NCI-H345 treated with DMSO at 0.1 percent for 48 hours (cell line): ENCODE data around the gene PDLIM7.

Source experiments
- DNase-seq: peaks from one replicate; lab custom pipeline; 2025; ENCODE audit not compliant: unreplicated experiment; lab: John Stamatoyannopoulos, UW

The PDLIM7 gene

DNA sequence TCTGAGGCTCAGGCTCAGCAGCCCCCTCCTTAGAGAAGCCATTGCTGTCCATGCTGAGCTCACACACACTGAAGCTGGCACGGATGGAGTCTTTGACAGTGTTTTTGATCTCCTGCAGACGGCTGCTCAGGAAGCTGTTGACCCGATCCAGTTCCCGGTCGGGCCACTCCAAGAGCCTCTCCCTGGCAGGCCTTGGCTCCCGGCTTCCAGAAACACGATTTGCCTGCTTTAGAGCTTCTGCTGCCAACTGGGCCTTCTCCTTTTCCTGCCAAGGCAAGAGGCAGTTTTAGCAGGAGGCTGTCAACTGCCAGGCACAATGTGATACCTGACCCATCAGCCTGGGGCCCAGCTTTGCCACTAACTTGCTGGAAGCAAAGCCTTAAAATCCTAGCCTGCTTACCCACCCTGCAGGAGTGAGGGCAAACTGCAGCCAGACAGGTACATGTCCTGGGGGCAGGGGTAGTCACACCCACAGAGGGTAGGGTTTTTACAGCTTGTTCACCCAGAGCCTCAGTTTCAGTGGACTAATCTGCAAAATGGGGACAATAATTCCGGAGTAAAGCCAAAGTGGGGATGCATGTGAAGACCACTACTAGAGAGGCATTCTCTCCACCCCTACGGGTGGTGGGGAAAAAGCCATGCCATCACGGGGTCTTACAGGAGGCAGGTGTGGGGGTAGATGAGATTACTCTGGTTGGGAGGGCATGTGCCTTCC is 27.7 kb upstream of the PDLIM7 start:
- DNase-seq = no peak

DNA sequence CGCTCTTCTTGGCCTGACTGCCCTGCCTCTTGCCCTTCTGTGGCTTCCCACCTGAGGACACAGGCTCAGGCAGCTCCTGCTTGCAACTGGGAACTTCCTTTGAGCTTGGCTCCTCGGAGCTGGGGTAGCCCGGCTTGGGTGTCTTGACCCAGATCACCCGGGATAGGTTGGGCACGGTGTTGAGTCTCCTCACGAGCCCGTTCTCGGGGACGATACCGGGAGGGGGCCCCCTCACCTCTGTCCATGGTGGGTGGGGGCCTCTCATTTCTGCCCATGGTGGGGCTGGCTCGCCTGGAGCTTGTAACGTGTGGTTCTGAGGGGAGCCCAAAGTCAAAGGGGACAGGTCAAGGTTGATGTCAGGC is 27.1 kb upstream of the PDLIM7 start:
- DNase-seq = no peak

DNA sequence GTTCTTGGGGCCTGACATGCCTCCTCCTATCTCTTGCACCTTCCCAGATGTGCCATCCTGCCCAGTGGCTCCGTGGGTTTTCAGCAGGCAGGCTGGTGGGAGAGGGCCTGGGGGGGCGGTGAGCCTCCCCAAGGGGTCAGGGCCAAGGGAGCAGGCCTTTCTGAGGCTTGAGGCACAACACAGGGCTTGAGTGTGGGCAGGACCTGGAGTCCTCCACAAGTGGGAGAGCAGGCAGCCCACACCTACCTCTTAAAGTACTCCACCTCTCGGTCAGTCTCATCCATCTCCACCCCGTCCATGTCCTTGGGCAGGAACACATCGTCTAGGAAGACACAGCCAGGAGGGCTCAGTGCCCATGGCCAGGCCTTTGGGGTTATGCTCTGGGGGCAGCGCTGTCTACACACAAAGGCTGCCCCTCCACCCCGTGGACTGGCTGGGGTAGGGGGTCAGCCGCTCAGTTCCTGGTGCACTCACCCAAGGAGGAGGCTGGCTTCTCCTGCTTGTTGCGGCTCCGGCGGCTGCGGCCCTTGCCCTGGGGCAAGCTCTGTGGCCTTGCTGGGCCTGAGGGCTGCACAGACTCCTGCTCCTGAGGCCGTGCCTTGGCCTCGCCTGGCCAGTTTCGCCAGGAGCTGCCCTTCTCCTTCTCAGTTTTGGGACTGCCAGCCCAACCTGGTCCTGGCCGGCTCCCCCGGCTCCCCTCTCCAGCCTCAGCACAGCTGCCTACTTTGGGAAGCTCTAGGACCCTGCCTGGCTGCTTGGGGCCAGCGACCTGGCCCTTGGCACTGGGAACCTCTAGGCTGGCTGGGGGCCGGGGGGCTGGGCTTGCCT is 26.5 kb upstream of the PDLIM7 start:
- DNase-seq = no peak

DNA sequence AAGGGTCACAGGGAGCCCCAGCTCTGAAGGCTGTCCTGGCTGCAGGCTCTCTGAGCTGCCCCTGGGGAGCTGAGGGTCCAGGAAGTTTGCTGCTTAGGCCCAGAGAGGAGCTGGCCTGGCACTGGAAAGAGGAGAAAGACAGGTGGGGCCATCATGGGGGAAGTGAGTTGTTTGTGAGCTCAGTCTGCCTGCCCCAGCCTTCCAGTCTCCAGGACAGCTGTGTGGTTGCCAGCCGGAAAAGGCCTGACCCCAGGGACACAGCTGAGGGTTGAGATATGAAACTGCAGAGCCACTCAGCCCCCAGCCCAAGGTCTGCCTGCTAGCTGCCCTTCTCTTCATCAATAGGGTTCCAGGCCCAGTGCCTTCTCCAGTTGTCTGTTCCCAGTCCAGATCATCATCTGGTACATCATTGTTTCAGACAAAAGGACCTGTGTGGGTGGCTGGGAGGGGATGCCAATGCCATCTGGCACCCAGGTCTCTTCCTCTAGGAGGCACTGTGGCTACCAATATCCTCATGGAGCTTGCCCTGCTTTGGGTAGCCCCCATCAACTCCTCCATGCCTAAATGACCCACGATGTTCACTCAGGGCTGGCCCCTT is 23.6 kb upstream of the PDLIM7 start:
- no peak for DNase-seq

DNA sequence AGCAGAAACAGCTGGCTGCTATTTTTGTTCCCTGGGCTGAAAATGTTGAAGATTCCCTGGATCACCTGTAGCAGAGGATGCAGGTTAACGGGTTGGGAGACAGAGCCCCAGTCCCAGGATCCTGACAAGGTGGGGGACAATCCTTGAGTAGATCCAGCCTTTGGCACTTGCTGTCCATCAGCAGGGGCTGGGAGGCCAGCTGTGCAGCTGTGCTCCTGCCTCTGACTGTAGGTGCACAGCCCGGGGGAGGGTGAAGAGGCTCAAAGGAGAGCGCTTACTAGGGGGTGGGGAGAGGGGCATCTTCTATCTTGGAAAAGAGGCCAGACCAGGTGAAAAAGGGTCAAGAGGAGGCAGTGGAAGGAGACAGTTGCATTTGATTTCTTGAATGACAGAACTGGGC is 22.9 kb upstream of the PDLIM7 start:
- no peak for DNase-seq

DNA sequence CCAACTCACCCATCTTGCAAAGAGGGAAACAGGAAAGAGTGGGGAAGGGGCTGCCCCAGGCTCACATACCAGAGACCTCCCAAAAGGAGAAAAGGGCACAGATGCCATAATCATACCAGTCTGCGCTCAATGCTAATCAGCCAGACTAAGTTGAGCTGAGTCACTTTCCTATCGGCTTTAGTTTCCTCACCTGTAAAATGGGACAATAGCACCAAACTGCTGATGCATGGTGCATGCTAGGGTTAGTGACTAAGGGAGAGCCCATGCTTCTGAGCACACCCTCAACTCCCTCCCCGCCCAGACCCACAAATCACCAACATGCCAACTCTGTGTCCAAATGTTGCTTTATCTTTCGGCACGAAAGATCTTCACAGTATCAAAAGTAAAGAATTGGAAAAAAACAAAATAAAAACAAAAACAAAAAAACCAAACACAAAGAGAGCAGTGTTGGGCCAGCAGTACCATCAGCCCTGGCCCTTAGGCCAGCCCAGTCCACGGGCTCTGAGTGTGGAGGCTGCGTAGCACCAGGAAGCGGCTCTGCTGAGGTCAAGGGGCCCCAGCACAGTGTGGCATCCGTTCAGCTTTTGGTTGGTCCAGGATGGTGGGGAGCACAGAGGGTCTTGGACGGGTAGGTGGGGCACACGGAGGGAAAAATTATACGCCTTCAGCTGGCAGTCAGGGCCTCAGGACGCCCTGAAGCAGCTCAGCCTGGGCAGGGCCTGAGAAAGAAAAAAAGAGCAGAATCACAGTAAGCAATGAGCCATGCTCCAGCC is 22.2 kb upstream of the PDLIM7 start:
- no peak for DNase-seq

DNA sequence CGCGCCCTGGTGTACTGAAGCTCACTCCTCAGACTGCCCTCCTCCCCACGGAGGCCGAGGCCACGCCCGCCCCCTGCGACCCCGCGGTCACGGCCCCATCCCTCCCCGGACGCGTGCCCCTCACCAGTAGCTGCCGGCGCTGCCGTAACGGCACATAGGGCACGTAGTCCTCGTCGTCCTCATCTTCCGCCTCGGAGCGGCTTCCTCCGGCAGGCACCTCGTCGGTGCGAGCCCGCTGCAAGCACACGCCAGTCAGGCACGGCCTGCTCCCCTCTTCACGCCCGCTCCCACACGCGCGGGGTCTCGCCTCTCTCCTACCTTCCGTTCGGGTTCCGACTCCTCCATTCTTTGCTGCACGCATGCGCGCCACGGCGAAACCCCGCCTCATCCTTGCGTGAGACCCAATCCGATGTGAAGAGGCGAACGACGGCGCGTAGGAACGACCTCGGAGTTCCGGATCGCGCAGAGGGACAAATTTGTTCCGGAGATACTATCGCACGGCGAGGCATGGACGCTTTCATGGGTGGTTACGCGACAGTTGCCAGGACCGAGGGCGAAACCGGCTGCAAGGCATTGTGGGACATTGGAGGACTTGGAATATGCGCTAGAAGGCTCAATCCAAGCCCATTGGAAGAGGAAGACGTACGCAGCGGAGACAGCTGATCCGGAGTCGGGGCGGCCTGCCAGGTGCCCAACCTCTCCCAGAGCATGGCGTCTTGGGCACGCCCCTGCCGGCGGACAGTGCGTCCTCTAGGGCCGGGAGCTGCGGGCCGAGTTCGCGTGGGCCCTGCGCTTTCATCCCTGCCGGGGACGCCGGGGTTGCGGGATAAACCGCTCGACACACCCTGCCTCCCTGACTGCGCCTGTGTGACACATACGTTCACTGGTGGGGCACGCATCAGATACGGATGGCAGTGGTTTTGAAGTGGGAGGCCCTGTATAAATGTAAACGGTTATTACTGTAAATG is 19.5 kb upstream of the PDLIM7 start, which contains the start of gene DDX41:
Gene DDX41, minus strand, starts transcription at position 361 of the 968 bp plus-strand sequence. Its CDS starts 16 bp downstream, at position 345.
- peak; percentile 96 for DNase-seq

DNA sequence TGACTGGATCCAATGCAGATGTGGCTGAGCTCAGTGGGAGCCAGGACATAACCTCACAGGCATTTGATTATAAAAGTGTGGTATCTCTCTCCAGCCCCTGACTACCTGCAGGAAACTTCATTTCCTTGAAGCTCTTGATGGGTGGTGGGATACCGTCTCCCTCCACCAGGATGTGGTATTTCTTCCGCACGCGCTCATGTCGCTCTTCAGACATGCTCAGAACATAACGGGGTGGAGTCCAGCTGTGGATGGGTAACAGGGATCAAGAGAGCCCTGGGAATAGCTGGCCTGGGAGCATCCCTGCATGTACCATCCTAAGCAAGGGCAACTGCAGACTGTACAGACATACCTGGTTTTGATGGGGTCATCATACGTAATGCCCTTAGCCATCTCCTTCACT is 18.2 kb upstream of the PDLIM7 start:
- no peak for DNase-seq

DNA sequence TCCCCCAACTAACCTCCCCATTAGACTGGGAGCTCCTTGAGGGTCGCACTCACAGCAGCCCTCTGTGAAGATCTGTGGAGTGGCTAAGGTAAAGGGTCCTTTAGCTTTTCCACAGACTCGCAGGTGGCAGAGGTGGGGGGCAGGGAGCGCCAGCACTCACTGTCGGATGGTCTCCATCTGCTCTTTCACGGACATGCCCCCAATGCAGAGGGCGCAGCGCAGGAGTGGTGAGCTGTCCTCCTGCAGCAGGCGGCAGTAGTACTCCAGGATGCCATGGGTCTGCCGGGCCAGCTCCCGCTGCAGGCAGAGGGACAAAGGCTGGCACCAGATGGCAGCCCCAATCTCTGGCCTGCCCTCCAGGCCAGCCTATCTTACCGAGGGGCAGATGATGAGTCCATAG is 17.1 kb upstream of the PDLIM7 start:
- no peak for DNase-seq

DNA sequence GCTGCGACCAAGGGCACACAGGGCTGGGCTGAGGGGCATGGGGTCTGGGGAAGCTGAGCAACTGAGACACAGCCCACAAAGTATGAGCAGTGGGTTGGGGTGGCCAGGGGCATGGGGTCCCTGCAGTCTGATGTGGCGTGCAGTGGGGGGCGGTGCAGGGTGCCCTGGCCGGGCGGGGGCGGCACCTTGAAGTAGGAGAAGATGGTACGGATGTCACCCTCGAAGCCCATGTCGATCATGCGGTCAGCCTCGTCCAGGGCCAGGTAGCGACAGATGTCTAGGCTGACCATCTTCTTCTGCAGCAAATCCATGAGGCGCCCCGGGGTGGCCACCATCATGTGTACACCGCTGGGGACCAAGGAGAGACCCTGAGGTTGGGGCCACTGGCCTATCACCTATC is 16.1 kb upstream of the PDLIM7 start:
- DNase-seq = no peak

DNA sequence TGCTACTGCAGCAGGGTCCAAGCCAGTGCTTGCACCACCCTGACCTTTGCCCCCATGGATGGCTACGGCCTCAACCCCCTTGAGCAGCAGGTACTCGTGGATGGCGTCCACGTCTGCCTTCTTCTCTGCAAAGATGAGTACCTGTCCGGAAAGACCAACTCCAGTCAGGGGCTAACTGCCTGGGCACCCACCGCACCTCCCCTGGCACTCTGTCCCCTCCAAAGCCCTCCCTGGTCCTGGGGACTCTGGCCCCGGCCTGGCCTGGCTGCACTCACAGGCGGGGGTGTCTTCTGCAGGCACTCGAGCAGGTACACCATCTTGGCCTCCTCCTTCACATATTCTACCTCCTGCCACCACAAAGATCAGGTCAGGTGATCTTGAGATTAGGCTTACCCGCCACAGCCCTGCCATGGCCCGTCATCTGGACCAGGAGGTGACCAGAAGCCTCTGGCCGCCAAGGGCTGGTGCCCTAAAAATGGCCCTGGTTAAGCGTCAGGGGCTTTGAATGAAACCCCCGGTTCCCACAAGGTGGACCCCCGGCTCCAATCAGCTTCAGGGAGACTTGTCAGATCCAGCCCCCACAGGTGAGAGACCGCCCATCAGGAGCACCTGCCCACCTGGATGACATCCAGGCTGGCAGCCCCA is 15.5 kb upstream of the PDLIM7 start:
- DNase-seq = no peak

DNA sequence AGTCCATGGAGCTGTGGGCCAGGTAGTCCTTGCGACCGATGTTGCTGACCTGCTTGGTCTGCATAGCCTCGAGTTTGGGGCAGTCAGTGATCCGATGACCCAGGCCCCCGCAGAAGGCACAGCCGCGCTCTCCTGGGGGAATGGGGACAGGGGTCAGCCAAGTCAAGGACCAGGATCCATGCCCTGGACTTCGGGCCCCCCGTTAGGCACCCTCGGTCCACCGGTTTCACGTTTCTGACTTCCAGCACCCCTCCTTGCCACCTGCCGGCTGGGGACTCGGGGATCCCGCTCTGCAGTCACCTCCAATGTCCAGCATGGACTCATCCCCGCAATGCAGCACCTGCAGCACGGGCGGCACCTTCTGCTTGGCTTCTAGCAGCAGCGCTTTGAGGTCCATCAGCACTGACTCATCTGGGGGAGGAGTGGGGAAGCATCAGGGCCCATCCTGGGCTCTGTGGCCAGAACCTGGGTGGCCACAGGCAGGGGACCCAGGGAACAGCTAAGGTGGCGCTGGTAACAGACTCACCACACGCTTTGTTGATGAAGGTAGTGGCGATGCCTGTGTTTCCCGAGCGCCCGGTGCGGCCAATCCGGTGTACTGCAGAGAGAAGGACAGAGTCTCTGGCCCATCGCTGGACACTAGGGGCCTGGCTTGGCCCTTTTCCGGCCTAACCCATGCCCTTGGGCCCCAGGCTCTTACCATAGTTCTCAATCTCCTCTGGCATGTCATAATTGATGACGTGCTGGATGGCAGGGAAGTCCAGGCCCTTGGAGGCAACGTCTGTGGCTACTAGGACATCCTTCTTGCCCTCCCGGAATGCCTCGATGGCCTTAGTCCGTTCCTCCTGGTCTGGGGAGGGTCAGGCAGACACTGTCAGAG is 14.6 kb upstream of the PDLIM7 start:
- DNase-seq = no peak

DNA sequence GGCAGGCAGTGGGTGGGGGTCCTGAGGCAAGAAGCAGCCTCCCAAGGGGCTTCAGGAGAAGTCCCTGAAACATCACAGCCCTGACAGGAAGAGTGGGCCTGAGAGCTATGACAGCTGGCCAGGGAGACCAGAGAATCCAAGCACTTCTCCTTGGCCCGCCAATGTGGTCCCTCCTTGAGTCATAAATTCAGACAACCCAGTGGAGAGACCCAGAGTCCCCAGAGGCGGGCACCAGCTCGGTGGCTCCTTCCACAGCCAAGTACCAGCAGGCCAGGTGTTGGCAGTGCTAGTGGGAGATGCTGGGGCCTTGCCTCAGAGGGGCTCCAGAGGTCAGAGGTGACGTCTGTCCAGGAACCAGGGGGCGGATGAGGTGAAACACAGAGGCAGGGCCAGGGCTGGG is 13.8 kb upstream of the PDLIM7 start:
- no peak for DNase-seq

DNA sequence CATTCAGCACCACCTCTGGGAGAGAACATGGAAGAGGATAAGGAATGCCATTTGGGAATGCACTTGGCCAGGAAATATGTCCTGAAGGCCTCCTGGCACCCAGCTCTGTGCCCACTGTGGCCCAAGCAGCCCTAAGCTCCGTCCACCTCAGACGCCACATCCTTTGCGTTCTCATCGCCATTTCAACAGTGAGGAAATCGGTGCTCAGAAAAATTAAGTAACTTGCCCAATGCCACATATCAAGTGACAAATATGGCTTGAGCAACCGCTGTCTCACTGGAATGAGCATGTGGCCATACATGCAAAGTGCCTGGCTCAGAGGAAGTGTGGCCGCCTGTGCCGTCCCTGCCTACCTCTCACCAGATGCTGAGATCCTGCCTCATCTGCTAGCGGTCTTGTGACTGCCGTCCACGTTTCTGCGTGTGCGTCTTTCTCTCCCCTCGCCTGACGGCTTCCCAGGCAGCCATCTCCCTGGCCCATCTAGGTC is 13.2 kb upstream of the PDLIM7 start:
- DNase-seq = no peak

DNA sequence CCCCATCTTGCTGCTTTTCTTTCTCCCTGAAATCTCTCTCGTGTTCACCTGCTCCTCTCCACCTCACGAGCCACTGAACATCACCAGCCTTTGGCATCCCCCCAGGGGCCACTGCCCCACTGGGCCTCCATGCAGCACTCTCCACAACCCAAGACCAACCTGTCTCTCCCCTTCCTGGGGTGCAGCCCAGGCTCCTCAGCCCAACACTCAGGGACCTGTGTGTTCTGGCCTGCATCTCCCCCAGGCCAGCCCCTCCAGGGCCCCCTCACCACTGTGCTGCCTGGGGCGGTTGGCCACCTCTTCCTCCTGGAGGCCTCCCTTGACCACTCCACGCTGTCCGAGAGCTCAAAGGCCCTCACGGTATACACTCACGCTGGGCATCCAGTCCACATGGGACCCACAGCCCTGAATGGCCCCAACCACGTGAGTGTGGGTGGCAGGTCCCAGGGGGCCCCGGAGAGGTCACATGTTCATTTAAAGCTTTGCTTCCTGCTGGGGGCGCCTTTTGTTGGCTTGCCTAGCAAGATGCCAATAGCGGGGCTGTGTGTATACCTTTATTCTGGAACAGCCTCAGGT is 12.7 kb upstream of the PDLIM7 start:
- DNase-seq = no peak

DNA sequence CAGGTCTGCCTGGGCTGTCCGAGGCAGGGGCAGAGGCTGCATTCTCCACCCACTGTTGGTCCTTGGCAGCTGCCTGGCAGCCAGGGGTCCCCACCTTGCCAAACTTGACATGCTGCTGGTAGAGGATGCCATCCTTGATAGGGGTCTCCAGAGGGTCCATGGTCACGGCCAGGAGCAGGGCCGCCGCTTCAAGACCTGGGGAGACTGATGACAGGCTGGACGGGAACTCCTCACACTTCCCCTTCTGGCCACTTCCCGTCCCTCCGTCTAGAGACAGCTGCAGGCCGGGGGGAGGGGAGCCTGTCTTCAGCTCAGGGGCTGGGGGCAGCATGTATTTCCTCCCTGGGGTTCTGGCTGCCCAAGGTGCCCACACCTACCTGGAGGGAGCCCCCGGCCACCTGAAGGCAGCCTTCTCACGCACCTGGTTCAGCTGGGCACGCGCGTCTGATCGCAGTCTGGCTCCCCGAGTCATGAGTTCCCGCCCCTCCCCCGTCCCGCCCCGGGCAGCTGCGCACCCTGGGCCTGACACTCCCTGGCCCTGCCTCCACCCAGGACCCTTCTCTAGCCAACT is 12.1 kb upstream of the PDLIM7 start, which contains the start of gene DOK3:
Gene DOK3, minus strand, starts transcription at position 446 of the 571 bp plus-strand sequence. Its CDS starts 286 bp downstream, at position 160.
- no peak for DNase-seq

DNA sequence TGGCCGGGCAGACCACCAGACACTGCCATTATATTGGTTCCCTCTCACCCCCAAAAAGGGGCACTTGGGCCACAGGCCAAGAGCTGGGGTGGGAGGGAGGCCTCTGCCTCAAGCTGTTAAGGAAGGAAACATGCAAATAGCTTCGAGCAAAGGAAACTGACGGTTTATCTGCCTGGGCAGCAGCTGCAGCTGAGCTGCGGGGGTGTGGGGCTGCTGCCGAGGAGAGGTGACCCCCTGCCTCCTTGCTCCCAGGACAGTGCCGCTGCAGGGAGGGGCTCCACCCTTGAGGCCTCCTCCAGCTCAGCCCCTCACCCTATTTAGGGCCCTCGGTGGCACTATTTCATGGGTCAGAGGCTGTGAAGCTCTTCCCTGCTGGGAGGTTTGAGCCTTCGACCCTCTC is 11.4 kb upstream of the PDLIM7 start:
- no peak for DNase-seq

DNA sequence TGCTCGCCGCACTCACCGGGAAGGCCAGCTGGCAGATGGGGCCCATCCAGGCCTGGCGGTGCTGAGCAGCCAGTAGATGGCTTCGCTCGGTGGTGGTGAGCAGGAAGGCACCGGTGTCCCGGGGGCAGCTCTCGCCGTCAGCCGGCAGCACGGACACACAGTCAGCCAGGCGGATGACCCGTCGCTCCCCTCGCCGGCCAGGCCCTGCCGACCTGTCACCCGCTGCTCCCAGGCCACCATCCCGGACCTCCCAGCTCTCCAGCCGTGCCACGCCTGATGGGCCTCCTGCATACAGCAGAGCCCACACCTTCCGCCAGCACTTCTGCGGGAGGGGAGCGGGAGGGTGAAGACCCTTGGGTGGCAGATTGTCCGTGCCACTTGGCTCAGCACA is 10.8 kb upstream of the PDLIM7 start:
- DNase-seq = no peak
